Measurements from ENCODE around the gene CKS2.

The CKS2 gene

GRCh38 chr9:89314955-89315354, 4.0 kb downstream of the CKS2 start:
- H3K4me3 Mint-ChIP-seq = peak overlapping the region; percentile 51 to 99 (median 79)
- TF ChIP-seq CTCF (IDR thresholded peaks at IDR 0.05; ENCODE audit: unreplicated experiment in 3 of 3) = no peak
- H3K27me3 Mint-ChIP-seq (ENCODE audit: low read depth) = no peaks in the 10 kb centered on the region
- H3K27ac Mint-ChIP-seq = peak overlapping the region; percentile 45 to 78 (median 76)
- H3K4me1 Mint-ChIP-seq = peaks cover 54% of the 10 kb centered on the region
- H3K36me3 Mint-ChIP-seq (ENCODE audit: low read depth) = peaks cover 23% of the 10 kb centered on the region
- H3K9me3 Mint-ChIP-seq = no peaks in the 10 kb centered on the region

GRCh38 chr9:89315482-89315881, 4.5 kb downstream of the CKS2 start:
- peak overlapping the region in 1 of 3 experiments; percentile 43 for H3K27ac Mint-ChIP-seq
- TF ChIP-seq CTCF (IDR thresholded peaks at IDR 0.05; ENCODE audit: unreplicated experiment in 3 of 3) = no peak
- H3K9me3 Mint-ChIP-seq = no peaks in the 10 kb centered on the region

GRCh38 chr9:89317282-89317681, 6.3 kb downstream of the CKS2 start:
- TF ChIP-seq CTCF (IDR thresholded peaks at IDR 0.05; ENCODE audit: unreplicated experiment in 3 of 3) = no peak
- H3K4me1 Mint-ChIP-seq = peaks cover 70% of the 10 kb centered on the region
- H3K36me3 Mint-ChIP-seq (ENCODE audit: low read depth) = peaks cover 39% of the 10 kb centered on the region
- peak overlapping the region; percentile 83 to 92 (median 85) for H3K4me3 Mint-ChIP-seq
- peak overlapping the region; percentile 96 to 98 (median 98) for H3K27ac Mint-ChIP-seq
- no peaks in the 10 kb centered on the region for H3K27me3 Mint-ChIP-seq (ENCODE audit: low read depth)
- H3K9me3 Mint-ChIP-seq = no peaks in the 10 kb centered on the region

More at GRCh38 chr9:89315482-89315881, 4.5 kb downstream of the CKS2 start:
- peaks cover 23% of the 10 kb centered on the region for H3K36me3 Mint-ChIP-seq (ENCODE audit: low read depth)
- no peaks in the 10 kb centered on the region for H3K27me3 Mint-ChIP-seq (ENCODE audit: low read depth)
- H3K4me3 Mint-ChIP-seq = no peak overlapping the region
- H3K4me1 Mint-ChIP-seq = peaks cover 56% of the 10 kb centered on the region

- H3K27ac Mint-ChIP-seq = peak within 1 kb of the TSS; percentile 96 to 98 (median 98)
- H3K36me3 Mint-ChIP-seq (ENCODE audit: low read depth) = peaks cover 41% of the 10 kb centered on the region
- peak in 2 of 3 experiments; percentile 84 to 88 for TF ChIP-seq CTCF (IDR thresholded peaks at IDR 0.05; ENCODE audit: unreplicated experiment in 3 of 3)
- H3K4me1 Mint-ChIP-seq = peaks cover 70% of the 10 kb centered on the region
- H3K4me3 Mint-ChIP-seq = peak within 1 kb of the TSS; percentile 83 to 92 (median 85)
- H3K9me3 Mint-ChIP-seq = no peaks in the 10 kb centered on the region
- H3K27me3 Mint-ChIP-seq (ENCODE audit: low read depth) = no peaks in the 10 kb centered on the region
These were observed 7.4 kb downstream of the CKS2 start, which contains the start of gene SECISBP2 for GRCh38 chr9:89318123-89319014. Gene SECISBP2, plus strand, starts transcription at chr9:89318500. Its CDS starts 77 bp downstream, at chr9:89318577.

GRCh38 chr9:89319015-89319905, 8.3 kb downstream of the CKS2 start:
- Mint-ChIP-seq H3K9me3 (no peaks in the 10 kb centered on the region), H3K4me3 (peak overlapping the region; percentile 83 to 92 (median 85)), H3K36me3 (ENCODE audit: low read depth) (peaks cover 42% of the 10 kb centered on the region), H3K27me3 (ENCODE audit: low read depth) (no peaks in the 10 kb centered on the region), H3K27ac (peak overlapping the region; percentile 96 to 98 (median 96)), H3K4me1 (peaks cover 70% of the 10 kb centered on the region)
- peak in 1 of 3 experiments; percentile 78 for TF ChIP-seq CTCF (IDR thresholded peaks at IDR 0.05; ENCODE audit: unreplicated experiment in 3 of 3)
